GM18505 (cell line): Measurements from ENCODE around the gene ZNF211.

Experiments used
- ATAC-seq: cut with Tn5 transposase; IDR thresholded peaks from one replicate; pipeline ENCODE4 v1.9.1; 2021; ENCODE audit not compliant: unreplicated experiment
- POLR2A ChIP-seq: IDR thresholded peaks from 4 replicates; pipeline ENCODE4 v1.6.1; 2011; ENCODE audit warnings: borderline replicate concordance; ENCODE audit not compliant: insufficient read depth, insufficient read length; ENCODE audit errors: extremely low read depth

ZNF211 gene

GRCh38 chr19:57632987-57633831, at the start of gene ZNF211:
Gene ZNF211, plus strand, starts transcription at chr19:57633168. Its CDS starts 179 bp downstream, at chr19:57633347.
- ATAC-seq, result peak; percentile 93
- peak; percentile 74 for TF ChIP-seq POLR2A

- peak; percentile 80 for ATAC-seq
- peak; percentile 54 for TF ChIP-seq POLR2A
These were observed 49.2 kb upstream of the ZNF211 start, which contains the start of gene ZIK1 for GRCh38 chr19:57583521-57584416. Gene ZIK1, plus strand, starts transcription at chr19:57584145. Its CDS starts 212 bp downstream, at chr19:57584357.

- TF ChIP-seq POLR2A, result no peak
- ATAC-seq, result no peak
These were observed 45.4 kb upstream of the ZNF211 start for GRCh38 chr19:57587529-57587928.

DNA sequence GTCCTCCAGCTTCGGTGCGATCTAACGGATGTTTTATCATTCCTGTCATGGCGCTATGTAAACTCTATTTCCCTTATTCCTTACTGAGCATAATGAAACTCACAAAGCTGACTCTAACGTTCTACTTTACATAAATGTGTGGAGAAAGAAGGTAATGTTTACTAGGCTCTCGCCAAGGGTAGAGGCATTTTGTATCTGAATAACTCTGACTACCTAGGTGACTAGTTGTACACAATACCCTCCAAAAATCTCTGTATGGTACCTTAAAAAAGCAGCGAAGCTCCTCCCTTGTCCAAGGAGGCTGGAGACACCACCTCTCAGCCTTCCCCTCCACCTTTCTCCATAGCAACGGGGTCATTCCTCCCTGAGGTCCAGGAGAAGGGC, 33.6 kb upstream of the ZNF211 start:
- no peak for TF ChIP-seq POLR2A
- ATAC-seq, result peak; percentile 14

GRCh38 chr19:57599761-57600383, 33.1 kb upstream of the ZNF211 start, which contains the start of gene ZNF530:
Gene ZNF530, plus strand, starts transcription at chr19:57599885. Its CDS starts 4,461 bp downstream, at chr19:57604346.
- TF ChIP-seq POLR2A, result peak; percentile 63
- peak; percentile 89 for ATAC-seq

DNA sequence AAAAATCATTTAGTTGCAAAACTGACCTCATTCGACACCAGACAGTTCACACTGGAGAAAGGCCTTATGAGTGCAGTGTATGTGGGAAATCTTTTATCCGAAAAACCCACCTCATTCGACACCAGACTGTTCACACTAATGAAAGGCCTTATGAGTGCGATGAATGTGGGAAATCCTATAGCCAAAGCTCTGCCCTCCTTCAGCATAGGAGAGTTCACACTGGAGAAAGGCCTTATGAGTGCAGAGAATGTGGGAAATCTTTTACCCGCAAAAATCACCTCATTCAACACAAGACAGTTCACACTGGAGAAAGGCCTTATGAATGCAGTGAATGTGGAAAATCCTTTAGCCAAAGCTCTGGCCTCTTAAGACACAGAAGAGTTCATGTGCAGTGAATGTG, 26.0 kb upstream of the ZNF211 start:
- TF ChIP-seq POLR2A, result no peak
- no peak for ATAC-seq

DNA sequence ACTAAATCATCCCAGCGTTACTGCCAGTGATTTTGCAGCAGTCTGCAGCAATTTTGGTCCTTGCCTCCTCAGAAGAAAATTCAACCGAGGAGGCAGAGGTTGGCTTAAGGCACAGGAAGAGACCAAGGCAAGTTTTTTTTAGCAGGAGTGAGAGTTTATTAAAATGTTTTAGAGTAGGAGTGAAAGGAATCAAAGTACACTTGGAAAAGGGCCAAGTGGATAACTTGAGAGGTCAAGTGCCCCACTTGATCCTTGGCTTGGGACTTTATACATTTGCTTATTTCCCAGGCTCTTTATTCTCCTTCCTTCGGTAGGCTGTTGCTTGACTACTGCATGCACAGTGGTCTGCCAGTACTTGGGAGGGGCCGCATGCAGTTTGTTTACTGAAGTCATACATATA, 21.9 kb upstream of the ZNF211 start:
- ATAC-seq, result no peak
- no peak for TF ChIP-seq POLR2A

DNA sequence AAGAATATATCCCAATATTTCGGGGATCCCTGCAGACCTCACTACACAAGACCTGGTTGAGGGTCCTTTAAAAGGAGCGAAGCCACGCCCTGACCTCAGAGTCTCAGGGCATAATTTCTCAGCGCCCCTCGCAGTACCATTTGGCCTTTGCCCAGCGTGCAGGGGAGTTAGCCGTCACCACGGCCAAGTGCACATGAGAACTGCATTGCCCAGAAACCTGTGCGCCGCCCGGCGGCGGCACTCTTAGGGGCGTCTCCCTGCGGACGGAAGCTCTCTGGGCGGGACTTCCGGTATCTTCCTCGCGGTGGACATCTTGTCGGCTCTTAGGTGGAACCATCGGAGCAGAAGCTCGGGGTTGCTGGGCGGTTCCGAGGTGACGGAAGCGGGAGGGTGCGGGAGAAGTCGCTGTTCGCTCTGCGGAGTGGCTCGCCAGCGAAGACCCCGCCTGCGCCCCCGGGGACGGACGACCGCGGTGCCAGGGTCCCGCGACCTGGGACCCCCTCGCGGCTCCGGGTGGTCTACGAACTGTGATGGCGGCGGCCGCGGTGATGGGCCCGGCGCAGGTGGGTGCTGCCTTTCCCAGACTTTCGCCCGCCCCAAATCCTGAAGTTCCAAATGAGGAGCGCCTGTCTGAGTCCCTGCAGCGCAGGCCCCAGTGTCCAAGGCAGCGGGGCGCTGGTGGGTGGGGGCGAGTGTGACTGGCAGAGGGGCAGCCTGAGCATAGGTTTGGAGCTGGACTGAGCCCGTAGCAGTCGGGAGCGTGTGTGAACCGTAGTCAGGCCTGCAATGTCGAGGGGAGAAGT, 18.8 kb upstream of the ZNF211 start, which contains the start of gene ZNF134:
Gene ZNF134 (plus strand): TSS at position 302 of the 803 bp plus-strand sequence. CDS start 5,227 bp downstream, outside the sequence.
- ATAC-seq, result peak; percentile 96
- peak; percentile 82 for TF ChIP-seq POLR2A

DNA sequence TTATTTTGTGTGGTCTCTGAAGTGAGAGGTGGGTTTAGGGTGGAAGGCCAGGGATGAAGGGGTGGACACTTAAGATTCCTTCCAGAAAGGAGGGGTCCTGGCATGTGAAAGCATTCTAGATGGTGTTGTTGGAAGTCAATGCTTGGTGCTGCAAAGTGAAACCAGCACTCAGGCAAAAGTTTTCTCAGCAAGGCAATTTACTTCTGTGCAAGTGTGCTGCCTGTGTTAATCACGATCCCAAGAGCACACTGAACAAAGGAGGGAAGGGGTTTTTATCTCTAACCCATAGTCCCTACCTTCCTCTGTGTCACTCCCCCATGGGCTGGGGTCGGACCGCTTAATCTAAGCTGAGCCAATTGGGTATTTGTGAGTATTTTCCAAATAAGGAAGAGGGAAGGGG, 17.6 kb upstream of the ZNF211 start:
- ATAC-seq, result no peak
- TF ChIP-seq POLR2A, result no peak

GRCh38 chr19:57620673-57621348, 12.2 kb upstream of the ZNF211 start:
- TF ChIP-seq POLR2A, result no peak
- ATAC-seq, result no peak

DNA sequence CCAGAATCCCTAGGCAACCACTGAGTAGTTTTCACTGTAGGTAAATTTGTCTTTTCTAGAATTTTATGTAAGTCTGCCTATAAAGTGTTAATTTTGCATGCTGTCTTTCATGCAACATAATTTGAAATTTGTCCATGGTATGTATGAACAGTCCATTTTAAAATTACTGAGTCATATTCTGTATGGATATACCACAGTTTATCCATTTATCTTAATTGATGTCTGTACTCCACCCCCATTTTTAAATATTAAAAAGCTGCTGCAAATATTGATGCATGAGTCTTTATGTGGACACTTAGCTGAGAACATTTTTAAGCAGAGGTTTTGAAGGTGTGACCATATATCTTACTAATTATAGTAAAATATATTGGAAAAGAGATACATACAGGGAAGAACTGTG, 9.9 kb upstream of the ZNF211 start:
- no peak for ATAC-seq
- no peak for TF ChIP-seq POLR2A

DNA sequence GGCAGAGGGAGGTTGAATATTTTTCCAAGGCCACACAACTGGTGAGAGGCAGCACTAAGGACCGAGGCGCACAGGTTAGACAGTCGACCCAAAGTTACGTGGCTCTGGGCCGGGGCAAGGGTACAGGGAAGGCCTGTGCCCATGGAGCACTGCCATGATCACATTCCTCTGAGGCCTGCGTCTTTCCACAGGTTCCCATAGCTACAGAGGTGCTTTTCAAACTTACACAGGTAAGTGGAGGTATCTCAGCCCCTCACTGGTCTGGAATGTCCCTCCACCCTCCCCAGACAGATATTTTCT, 814 bp downstream of the ZNF211 start:
- no peak for TF ChIP-seq POLR2A
- ATAC-seq, result no peak
